ENCODE results near the gene PTGER1.

PTGER1 gene

DNA sequence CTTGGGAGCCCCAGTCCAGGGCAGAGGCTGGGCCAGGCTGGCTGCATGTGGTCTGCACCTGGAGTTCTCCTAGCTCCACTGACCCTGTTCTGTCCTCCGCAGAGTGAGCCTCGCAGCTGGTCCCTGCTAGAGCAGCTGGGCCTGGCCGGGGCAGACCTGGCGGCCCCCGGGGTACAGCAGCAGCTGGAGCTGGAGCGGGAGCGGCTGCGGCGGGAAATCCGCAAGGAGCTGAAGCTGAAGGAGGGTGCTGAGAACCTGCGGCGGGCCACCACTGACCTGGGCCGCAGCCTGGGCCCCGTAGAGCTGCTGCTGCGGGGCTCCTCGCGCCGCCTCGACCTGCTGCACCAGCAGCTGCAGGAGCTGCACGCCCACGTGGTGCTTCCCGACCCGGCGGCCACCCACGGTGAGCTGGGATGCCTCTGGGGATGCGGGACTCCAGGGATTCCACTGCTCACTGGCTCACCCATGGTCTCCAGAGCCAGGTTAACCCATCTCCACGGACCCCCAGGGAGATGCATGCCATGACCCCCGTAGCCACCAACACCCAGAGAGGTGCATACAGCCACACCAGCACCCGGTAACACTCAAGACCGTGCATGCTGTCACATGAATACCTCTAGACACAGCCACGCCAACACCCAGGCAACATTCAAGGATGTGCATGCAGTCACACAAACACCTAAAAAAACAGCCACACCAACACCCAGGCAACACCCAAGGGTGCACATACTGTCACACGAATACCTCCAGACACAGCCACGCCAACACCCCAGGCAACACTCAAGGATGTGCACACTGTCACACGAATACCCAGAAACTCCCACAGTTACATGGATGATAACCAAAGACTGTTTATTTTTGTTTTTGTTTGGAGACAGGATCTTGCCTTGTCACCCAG, 33.9 kb downstream of the PTGER1 start:
- DNase-seq (ENCODE audit: low read depth in 2 of 2): no peak

DNA sequence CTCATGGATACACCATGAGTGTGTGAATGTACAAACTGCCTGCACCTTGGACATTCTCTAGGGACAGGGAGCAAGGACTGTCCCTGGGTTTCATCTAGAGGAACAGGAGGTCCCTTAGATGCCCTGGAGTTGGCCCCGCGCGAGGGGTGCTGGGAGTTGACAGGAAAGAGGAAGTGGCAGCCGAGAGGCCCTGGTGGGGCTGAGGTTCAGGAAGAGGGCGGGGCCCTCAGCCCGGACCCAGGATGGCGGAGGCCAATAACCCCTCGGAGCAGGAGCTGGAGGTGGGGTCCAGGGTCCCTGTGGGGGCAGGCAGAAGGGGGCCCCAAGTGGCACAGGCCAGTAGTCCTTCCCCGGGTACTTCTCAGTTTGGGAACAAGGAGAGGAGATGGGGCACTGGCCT, 35.1 kb downstream of the PTGER1 start:
- no peak for DNase-seq (ENCODE audit: low read depth in 2 of 2)

- no peak for DNase-seq (ENCODE audit: low read depth in 2 of 2)
These were observed 36.1 kb downstream of the PTGER1 start for GRCh38 chr19:14439014-14439413.

GRCh38 chr19:14437578-14438140, 37.5 kb downstream of the PTGER1 start:
- no peak for DNase-seq (ENCODE audit: low read depth in 2 of 2)

DNA sequence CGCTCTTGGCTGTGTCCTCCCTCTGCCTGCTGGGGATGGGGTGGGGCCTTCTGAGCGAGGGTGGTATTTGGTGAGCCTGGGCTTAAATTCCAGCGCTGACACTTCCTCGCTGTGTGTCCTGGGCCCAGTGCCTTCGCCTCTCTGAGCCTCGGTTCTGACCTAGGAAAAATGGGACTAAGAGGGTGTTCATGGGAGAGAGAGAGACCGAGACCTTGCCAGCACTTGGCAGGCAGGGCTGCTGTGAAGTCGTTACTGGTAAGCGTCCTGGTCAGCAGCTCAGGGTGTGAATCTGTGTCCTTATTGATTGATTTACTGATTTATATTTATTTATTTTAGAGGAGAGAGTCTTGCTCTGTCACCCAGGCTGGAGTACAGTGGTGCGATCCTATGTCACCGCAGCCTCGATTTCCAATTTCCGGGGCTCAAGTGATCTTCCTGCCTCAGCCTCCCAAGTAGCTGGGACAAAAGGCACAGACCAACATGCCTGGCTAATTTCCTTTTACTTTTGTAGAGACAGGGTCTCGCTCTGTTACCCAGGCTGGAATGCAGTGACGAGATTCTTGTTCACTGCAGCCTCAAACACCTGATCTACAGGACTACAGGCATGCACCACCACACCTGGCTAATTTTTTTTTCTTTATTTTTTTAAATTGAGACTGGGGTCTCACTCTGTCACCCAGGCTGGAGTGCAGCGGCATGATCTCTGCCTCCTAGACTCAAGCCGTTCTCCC, 39.7 kb downstream of the PTGER1 start:
- no peak for DNase-seq (ENCODE audit: low read depth in 2 of 2)

GRCh38 chr19:14434543-14435319, 40.4 kb downstream of the PTGER1 start:
- no peak for DNase-seq (ENCODE audit: low read depth in 2 of 2)

DNA sequence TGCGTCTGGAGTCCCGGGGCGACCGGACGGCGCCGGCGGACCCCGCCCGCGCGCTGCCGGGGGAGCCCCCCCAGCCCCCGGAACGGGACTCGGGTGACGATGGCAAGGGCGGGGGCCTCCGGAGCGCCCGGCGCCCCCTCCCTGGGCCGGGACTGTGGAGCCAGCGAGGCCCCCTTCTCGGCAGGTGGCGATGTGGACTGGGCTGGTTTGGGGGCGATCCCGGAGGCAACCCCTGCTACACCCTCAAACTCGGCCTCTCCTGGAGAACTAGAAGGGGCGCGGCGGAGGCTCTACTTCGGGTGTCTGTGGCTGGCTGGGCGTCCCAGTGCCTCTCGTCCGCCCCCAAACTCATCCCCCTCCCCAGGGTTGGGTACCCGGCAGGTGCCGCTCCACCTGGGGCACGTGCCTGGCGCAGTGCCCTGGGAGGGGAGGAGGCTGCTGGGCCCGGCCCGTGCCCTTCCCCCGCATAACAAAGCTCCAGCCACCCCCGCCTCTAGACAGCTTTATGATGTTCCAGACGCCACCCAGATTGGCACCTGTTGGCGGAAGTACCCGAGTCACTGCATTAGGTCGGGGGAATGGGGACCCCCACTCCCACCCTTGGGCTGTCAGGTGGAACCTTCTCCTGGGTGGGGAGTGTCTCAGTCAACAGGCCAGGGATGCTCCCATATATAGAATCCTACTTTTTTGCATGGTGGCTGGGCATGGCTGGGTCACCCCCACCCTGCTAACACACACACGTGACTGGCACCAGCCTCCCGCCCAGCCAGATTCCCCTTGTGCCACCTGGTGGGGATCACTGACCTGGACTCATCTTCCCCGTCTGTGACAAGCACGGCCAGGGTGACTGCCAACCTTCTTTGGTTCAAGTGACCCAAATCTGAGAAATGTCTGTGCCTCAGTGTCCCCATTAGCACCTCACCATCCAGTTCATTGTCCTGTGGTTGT, 41.3 kb downstream of the PTGER1 start:
- DNase-seq (ENCODE audit: low read depth in 2 of 2): no peak

DNA sequence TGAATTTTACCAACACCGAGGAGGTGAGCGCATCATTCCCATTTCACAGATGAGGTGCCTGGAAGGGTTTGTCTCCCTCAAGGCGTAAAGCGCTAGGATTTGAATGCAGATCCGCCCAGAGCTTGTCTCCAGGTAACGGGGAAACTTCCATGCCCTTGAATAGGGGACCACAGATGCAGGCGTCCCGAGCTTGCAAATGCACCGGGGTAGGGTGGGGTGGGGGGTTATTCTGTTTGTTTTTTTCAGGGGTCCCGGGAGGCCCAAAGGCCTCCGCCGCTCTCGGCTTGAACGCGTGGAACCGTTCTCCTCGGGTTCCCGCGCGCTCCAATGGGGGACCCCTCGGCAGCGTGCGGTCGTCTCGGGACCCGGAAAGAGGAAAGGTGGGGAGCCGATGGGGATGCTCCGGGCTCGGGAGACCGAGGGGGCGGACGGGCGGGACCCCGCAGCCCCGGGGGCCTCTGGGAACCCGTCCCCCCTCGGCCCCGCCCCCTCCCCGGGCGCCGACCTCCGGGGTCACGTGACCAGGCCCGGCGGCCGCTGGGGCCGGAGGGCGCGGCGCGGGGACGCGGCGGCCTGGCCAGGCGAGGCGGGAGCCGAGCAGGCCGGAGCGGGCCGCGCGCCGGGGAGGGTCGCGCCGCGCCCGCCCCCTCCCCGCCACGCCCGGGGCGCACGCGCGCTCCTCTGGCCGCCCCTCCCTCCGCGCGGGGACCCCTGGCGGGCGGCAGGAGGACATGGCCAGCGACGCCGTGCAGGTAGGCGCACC, 42.2 kb downstream of the PTGER1 start, which contains the start of gene PKN1:
Gene PKN1 (plus strand): TSS at position 516 of the 763 bp plus-strand sequence. CDS start 216 bp downstream, at position 732.
- no peak for DNase-seq (ENCODE audit: low read depth in 2 of 2)

- DNase-seq (ENCODE audit: low read depth in 2 of 2): no peak
These were observed 44.4 kb downstream of the PTGER1 start for GRCh38 chr19:14430712-14431111.

DNA sequence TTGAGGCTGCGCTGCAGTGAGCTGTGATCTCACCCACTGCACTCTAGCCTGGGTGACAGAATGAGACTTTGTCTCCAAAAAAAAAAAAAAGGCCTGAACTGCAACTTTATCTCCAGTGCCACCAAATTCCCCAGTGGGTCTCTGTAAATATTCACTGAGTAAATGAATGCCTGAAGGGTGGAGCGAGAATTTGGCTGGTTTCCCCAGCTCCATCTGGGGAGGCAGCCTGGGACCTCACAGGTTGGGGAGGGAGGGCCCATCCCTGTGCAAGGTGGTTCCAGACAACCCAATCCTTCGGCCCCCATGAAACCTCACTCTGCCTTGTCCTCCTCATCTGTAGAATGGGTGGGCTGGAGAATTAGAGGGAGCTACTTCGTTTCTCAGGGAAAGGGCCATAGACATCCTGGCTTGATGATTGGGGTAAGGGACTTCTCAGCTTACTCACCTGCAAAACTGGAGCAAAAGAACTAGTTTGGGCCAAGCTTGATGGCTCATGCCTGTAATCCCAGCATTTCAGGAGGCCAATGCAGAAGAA, 46.2 kb downstream of the PTGER1 start:
- no peak for DNase-seq (ENCODE audit: low read depth in 2 of 2)

DNA sequence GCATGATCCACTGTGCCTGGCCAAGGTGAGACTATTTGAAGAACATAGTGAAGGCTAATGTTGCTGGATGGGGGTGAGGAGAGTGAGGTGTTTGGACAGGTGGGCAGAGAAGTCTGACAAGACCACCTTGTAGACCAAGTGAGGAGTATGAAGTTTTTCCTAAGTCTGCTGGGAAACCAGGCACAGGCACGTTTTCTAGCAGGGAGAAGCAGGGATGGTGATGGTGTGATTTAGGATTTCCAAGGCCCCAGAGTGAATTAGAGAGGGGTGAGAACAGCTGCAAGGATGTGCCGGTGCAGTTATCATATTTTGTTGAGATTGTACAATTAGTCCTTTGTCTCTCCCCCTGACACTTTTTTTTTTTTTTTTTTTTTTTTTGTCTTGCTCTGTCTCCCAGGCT, 47.7 kb downstream of the PTGER1 start:
- no peak for DNase-seq (ENCODE audit: low read depth in 2 of 2)

DNA sequence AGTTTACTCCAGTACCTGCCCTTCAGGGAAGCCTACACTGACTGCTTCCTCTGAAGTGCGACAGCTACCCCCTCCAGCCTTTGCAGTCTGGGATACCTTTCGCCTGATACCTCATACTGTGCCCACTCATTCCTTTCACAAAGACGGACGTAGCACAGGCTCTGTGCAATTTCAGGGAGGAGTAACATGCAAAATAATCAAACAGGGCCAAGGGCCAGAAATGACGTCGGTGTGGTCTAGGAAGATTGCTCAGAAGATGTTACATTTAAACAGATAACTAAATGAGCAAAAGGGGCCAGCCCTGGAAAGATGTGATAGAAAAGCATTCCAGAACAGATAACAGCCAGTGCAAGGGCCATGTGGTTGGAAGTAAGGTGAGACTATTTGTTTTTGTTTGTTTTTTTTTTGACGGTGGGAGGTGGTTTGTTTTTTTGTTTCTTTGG, 49.4 kb downstream of the PTGER1 start:
- DNase-seq (ENCODE audit: low read depth in 2 of 2): no peak
